ENCODE data around the gene C17orf107. TPM values are rescaled to one million over a fixed set of nuclear protein-coding genes. Genes with fewer than 3 reads are reported as not detected.

Gene C17orf107
- total and polyA plus RNA-seq, 2 of the 13 experiments (the other 11 are each of a cell fraction or from before 2014, with no cell fraction given): 0.20 to 0.59 TPM

DNA sequence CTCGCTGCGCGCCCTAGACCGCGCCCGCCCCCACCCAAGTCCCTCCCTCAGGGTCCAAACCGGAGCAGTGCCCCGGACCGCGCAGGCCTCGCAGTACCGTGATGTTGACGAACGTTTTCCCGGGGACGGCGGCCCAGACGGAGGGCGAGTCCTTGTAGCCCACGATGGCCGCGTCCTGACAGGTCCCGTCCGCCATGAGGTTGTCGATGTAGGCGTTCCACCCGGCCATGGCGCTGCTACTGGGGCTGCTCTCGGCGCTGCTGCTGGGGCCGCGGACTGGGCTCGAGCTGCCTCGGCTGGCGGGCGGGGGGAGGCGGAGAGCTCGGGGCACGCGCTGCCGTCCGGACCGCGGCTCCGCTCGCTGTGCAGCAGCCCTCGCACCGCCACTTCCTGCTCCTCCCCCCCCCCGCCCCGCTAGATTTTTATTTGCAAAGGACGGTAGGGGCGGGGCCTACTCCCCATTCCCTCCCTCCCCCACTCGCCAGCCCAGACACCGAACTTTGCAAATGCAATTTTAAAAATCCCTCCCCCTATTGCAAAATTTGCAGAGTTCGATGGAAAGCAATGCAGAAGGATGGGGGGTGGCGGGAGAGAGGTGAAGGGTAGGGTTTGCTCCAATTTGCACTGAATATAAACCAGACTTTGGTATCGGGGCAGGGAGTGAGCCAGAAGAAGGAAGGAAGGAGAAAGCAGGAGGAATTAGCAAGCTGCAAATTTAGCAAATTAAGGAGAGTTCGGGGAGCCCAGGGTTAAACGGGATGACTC lies 49.0 kb downstream of the C17orf107 start, which contains the start of gene PFN1 (continued):
- TF ChIP-seq, protein P1, sequence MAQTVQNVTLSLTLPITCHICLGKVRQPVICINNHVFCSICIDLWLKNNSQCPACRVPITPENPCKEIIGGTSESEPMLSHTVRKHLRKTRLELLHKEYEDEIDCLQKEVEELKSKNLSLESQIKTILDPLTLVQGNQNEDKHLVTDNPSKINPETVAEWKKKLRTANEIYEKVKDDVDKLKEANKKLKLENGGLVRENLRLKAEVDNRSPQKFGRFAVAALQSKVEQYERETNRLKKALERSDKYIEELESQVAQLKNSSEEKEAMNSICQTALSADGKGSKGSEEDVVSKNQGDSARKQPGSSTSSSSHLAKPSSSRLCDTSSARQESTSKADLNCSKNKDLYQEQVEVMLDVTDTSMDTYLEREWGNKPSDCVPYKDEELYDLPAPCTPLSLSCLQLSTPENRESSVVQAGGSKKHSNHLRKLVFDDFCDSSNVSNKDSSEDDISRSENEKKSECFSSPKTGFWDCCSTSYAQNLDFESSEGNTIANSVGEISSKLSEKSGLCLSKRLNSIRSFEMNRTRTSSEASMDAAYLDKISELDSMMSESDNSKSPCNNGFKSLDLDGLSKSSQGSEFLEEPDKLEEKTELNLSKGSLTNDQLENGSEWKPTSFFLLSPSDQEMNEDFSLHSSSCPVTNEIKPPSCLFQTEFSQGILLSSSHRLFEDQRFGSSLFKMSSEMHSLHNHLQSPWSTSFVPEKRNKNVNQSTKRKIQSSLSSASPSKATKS (CRISPR knock-in tag; IDR thresholded peaks at IDR 0.05): no peak
- no peak for TF ChIP-seq PBX3 (CRISPR knock-in tag; IDR thresholded peaks at IDR 0.05; ENCODE audit: borderline replicate concordance)
- TF ChIP-seq, protein P2, sequence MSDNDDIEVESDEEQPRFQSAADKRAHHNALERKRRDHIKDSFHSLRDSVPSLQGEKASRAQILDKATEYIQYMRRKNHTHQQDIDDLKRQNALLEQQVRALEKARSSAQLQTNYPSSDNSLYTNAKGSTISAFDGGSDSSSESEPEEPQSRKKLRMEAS (IDR thresholded peaks at IDR 0.05): peak; percentile 68; the same call in 1 of the 2 replicates
- TF ChIP-seq KAT8 (CRISPR knock-in tag; IDR thresholded peaks at IDR 0.05): no peak; the same call in 1 of the 2 replicates
- TF ChIP-seq, protein P3, sequence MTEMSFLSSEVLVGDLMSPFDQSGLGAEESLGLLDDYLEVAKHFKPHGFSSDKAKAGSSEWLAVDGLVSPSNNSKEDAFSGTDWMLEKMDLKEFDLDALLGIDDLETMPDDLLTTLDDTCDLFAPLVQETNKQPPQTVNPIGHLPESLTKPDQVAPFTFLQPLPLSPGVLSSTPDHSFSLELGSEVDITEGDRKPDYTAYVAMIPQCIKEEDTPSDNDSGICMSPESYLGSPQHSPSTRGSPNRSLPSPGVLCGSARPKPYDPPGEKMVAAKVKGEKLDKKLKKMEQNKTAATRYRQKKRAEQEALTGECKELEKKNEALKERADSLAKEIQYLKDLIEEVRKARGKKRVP (CRISPR knock-in tag; IDR thresholded peaks at IDR 0.05): peak in 1 of 2 experiments; percentile 7; a peak in 1 of 4 replicates
- TF ChIP-seq HMG20B (CRISPR knock-in tag; conservative IDR thresholded peaks at IDR 0.05): no peak
- TF ChIP-seq ZBTB39 (CRISPR knock-in tag; IDR thresholded peaks at IDR 0.05): no peak
- peak; percentile 43; the same call in 1 of the 2 replicates for TF ChIP-seq KMT2A (CRISPR knock-in tag; IDR thresholded peaks at IDR 0.05)
- no peak for TF ChIP-seq CENPX (CRISPR knock-in tag; IDR thresholded peaks at IDR 0.05)
- TF ChIP-seq REL (CRISPR knock-in tag; conservative IDR thresholded peaks at IDR 0.05): peak; percentile 94
- TF ChIP-seq SNRNP70 (IDR thresholded peaks at IDR 0.05; ENCODE audit: low read depth, low read length): no peak
- TF ChIP-seq GLI4 (CRISPR knock-in tag; IDR thresholded peaks at IDR 0.05; ENCODE audit: borderline replicate concordance): peak; percentile 63; the same call in 1 of the 2 replicates
- peak; percentile 14; the same call in 1 of the 2 replicates for TF ChIP-seq ESRRA (CRISPR knock-in tag; IDR thresholded peaks at IDR 0.05; ENCODE audit: low read depth)
- TF ChIP-seq CREB1 (IDR thresholded peaks at IDR 0.05): no peak
- TF ChIP-seq CREB1 (CRISPR knock-in tag; IDR thresholded peaks at IDR 0.05): no peak
- TF ChIP-seq KLF16 (CRISPR knock-in tag; IDR thresholded peaks at IDR 0.05): no peak
- TF ChIP-seq ZKSCAN1 (IDR thresholded peaks at IDR 0.05; ENCODE audit: low read length): no peak
- TF ChIP-seq ZNF567 (CRISPR knock-in tag; IDR thresholded peaks at IDR 0.05; ENCODE audit: borderline replicate concordance): 0 out of 2 replicates have a peak, but pooled peaks have one; percentile 23
- no peak for TF ChIP-seq ZFP82 (CRISPR knock-in tag; IDR thresholded peaks at IDR 0.05; ENCODE audit: borderline replicate concordance)
- no peak for TF ChIP-seq HOXA9 (CRISPR knock-in tag; IDR thresholded peaks at IDR 0.05; ENCODE audit: borderline replicate concordance)
- TF ChIP-seq TRIM24 (CRISPR knock-in tag; IDR thresholded peaks at IDR 0.05): no peak
- TF ChIP-seq MATR3 (CRISPR knock-in tag; IDR thresholded peaks at IDR 0.05): no peak
- no peak for TF ChIP-seq RXRB (CRISPR knock-in tag; IDR thresholded peaks at IDR 0.05; ENCODE audit: borderline replicate concordance)
- TF ChIP-seq ZNF773 (CRISPR knock-in tag; IDR thresholded peaks at IDR 0.05; ENCODE audit: borderline replicate concordance): peak; percentile 71; the same call in 1 of the 2 replicates

All from HepG2 (cell line).